ENCODE data around the gene SLC32A1.

Gene SLC32A1

GRCh38 chr20:38723017-38723847 lies 1.1 kb upstream of the SLC32A1 start:
- TF ChIP-seq CTCF (IDR thresholded peaks at IDR 0.05; ENCODE audit: low read depth, low read length) = no peak
- peaks cover 100% of the 10 kb centered on the region for H3K27me3 ChIP-seq
- no peaks in the 10 kb centered on the region for H3K36me3 ChIP-seq
- H3K4me1 ChIP-seq = no peaks in the 10 kb centered on the region
- H3K9me3 ChIP-seq = no peaks in the 10 kb centered on the region; the same call in 1 of the 2 replicates
- no peak for DNase-seq
- no peak overlapping the region for H3K4me3 ChIP-seq (ENCODE audit: low read depth, low read length)

GRCh38 chr20:38724626-38725147 lies 401 bp downstream of the SLC32A1 start:
- H3K36me3 ChIP-seq = no peaks in the 10 kb centered on the region
- no peak for TF ChIP-seq CTCF (IDR thresholded peaks at IDR 0.05; ENCODE audit: low read depth, low read length)
- no peak overlapping the region for H3K4me3 ChIP-seq (ENCODE audit: low read depth, low read length)
- no peaks in the 10 kb centered on the region for H3K4me1 ChIP-seq
- peaks cover 100% of the 10 kb centered on the region for H3K27me3 ChIP-seq
- no peaks in the 10 kb centered on the region; the same call in 1 of the 2 replicates for H3K9me3 ChIP-seq
- no peak for DNase-seq

GRCh38 chr20:38725148-38725901 lies 1.0 kb downstream of the SLC32A1 start:
- no peaks in the 10 kb centered on the region for H3K36me3 ChIP-seq
- peaks cover 3% of the 10 kb centered on the region; the same call in 1 of the 2 replicates for H3K9me3 ChIP-seq
- no peaks in the 10 kb centered on the region for H3K4me1 ChIP-seq
- H3K27me3 ChIP-seq = peaks cover 100% of the 10 kb centered on the region
- no peak for DNase-seq
- no peak overlapping the region for H3K4me3 ChIP-seq (ENCODE audit: low read depth, low read length)
- TF ChIP-seq CTCF (IDR thresholded peaks at IDR 0.05; ENCODE audit: low read depth, low read length) = no peak; the same call in 1 of the 2 replicates

- Histone ChIP-seq H3K4me1 (no peaks in the 10 kb centered on the region), H3K9me3 (peaks cover 3% of the 10 kb centered on the region; the same call in 1 of the 2 replicates), H3K27me3 (peaks cover 100% of the 10 kb centered on the region), H3K4me3 (ENCODE audit: low read depth, low read length) (no peak overlapping the region), H3K36me3 (no peaks in the 10 kb centered on the region)
- DNase-seq = peak; percentile 90
- peak; percentile 91 for TF ChIP-seq CTCF (IDR thresholded peaks at IDR 0.05; ENCODE audit: low read depth, low read length)
Measured at GRCh38 chr20:38725931-38726803, 1.9 kb downstream of the SLC32A1 start.

DNA sequence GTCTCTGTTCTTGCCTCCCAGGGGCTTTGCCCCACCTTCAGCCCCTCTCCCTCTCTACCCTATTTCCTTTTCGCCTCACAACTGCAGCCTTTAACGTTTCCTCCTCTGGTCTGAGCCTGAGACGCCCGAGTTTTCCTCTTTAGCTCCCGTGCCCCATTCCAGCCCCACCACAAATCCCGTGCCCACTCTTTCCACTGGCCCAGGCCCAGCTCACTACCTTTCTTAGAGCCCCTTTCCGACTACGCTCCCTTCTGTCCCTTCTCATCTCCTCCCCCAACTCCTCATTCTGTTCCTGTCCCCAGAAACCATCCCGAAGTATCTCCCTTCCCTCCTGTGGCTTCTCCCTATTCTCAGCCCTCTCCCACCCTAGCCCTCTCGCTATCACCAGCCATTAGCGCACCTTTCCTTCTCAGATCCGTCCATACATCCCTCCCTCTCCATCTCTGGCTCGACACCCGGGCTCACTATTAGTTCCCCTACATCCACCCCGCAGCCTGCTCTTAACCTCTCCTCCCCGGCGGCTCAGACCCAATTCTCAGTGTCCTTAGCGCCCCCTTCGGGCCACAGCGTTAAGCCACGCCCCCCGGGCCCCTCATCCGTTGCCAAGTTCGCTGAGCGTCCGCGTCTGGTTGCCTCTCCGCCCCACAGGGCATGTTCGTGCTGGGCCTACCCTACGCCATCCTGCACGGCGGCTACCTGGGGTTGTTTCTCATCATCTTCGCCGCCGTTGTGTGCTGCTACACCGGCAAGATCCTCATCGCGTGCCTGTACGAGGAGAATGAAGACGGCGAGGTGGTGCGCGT lies 2.7 kb downstream of the SLC32A1 start:
- Histone ChIP-seq H3K4me1 (no peaks in the 10 kb centered on the region), H3K9me3 (peaks cover 3% of the 10 kb centered on the region; the same call in 1 of the 2 replicates), H3K4me3 (ENCODE audit: low read depth, low read length) (no peak overlapping the region), H3K27me3 (peaks cover 98% of the 10 kb centered on the region), H3K36me3 (no peaks in the 10 kb centered on the region)
- DNase-seq = peak; percentile 84
- TF ChIP-seq CTCF (IDR thresholded peaks at IDR 0.05; ENCODE audit: low read depth, low read length) = peak; percentile 74
